HG03139 (cell line): ENCODE data around the gene ZSCAN26.
"Not testable (repeated sequence)": the region's sequence is repeated elsewhere in the genome, so short reads cannot be mapped to it uniquely, and the experiment has no call there.

Source experiments
- ATAC-seq: cut with Tn5 transposase; IDR thresholded peaks from one replicate; pipeline ENCODE4 v1.9.1; 2021; ENCODE audit not compliant: unreplicated experiment

The ZSCAN26 gene

GRCh38 chr6:28315628-28316027 is 48.7 kb downstream of the ZSCAN26 start:
- ATAC-seq: no peak

GRCh38 chr6:28317866-28318265 is 50.9 kb downstream of the ZSCAN26 start:
- not testable (repeated sequence) for ATAC-seq

GRCh38 chr6:28322661-28323060 is 55.7 kb downstream of the ZSCAN26 start:
- no peak for ATAC-seq

GRCh38 chr6:28323813-28324424 is 57.0 kb downstream of the ZSCAN26 start:
- ATAC-seq: no peak

- ATAC-seq: no peak
Measured at GRCh38 chr6:28326371-28326948, 59.5 kb downstream of the ZSCAN26 start.
